ENCODE measurements around the gene CD36. TPM values are rescaled to one million over a fixed set of nuclear protein-coding genes. Genes with fewer than 3 reads are reported as not detected.

The CD36 gene
- total and polyA plus RNA-seq, 2 of the 8 experiments (the other 6 are each of a cell fraction or from before 2014, with no cell fraction given) = 0.33 to 0.60 TPM

- 84% methylated on average over 2 of the region's 2 CpGs; no CpG with 5 or more reads in 1 of the 2 experiments for WGBS, 2 experiments (ENCODE audit: extremely low coverage in 1 of 2, insufficient coverage in 1 of 2, insufficient read length in 1 of 2, insufficient replicate concordance in 2 of 2, low coverage in 1 of 2, low lambda C conversion rate in 2 of 2, missing lambda C conversion rate in 1 of 2)
- Histone ChIP-seq H4K8ac (ENCODE audit: extremely low read depth, insufficient read depth, low read length) (no peak overlapping the region), H2AFZ (ENCODE audit: low read length) (no peak overlapping the region), H3K4ac (replicated peaks; ENCODE audit: insufficient read length, low read depth, low read length) (no peak overlapping the region), H3K79me2 (ENCODE audit: control insufficient read depth in 1 of 2, insufficient read depth in 2 of 2, low read length in 2 of 2) (no peaks in the 10 kb centered on the region), H2BK15ac (ENCODE audit: low read length) (no peak overlapping the region), H4K20me1 (replicated peaks in 1 of 2; ENCODE audit: control insufficient read depth in 1 of 2, insufficient read depth in 2 of 2, low read length in 2 of 2) (no peaks in the 10 kb centered on the region), H3K4me2 (ENCODE audit: insufficient read depth in 1 of 2, low read depth in 2 of 2, low read length in 2 of 2) (no peak overlapping the region), H3K23ac (ENCODE audit: insufficient read length) (no peak overlapping the region), H2BK20ac (ENCODE audit: low read length) (no peak overlapping the region), H3K23me2 (ENCODE audit: low read depth, low read length) (no peaks in the 10 kb centered on the region), H4K5ac (ENCODE audit: insufficient read length, low read depth, low read length) (no peak overlapping the region), H3K27me3 (replicated peaks in 1 of 4; ENCODE audit: control insufficient read depth in 3 of 4, extremely low read depth in 1 of 4, insufficient read depth in 3 of 4, low read length in 3 of 4) (no peaks in the 10 kb centered on the region), H3K18ac (ENCODE audit: extremely low read depth, low read length) (no peak overlapping the region), H2AK5ac (ENCODE audit: low read depth, low read length) (no peak overlapping the region), H3K4me1 (replicated peaks in 1 of 4; ENCODE audit: control insufficient read depth in 3 of 4, insufficient read depth in 4 of 4, low read length in 3 of 4) (0 out of 7 replicates have a peak, but pooled peaks cover 0 to 2% (median 0%) of the 10 kb centered on the region in 4 experiments), H3K79me1 (ENCODE audit: low read depth, low read length) (no peaks in the 10 kb centered on the region), H3K27ac (ENCODE audit: low read depth, low read length) (no peak overlapping the region), H3K14ac (ENCODE audit: insufficient read length) (no peak overlapping the region), H3K9ac (replicated peaks in 1 of 4; ENCODE audit: extremely low read depth in 1 of 4, low read depth in 3 of 4, low read length in 3 of 4) (no peak overlapping the region), H4K91ac (replicated peaks; ENCODE audit: insufficient read length, low read length) (no peak overlapping the region), H3K9me3 (ENCODE audit: insufficient read depth in 2 of 2, low read depth in 1 of 2, low read length in 1 of 2) (no peaks in the 10 kb centered on the region), H2BK120ac (replicated peaks; ENCODE audit: low read depth, low read length) (no peak overlapping the region), H2BK5ac (ENCODE audit: low read depth, low read length) (no peak overlapping the region), H2BK12ac (ENCODE audit: low read depth, low read length) (no peak overlapping the region), H3K36me3 (ENCODE audit: control insufficient read depth in 2 of 4, insufficient read depth in 4 of 4, low read length in 3 of 4) (no peaks in the 10 kb centered on the region), H3K56ac (replicated peaks; ENCODE audit: insufficient read length, low read depth, low read length) (no peak overlapping the region), H3K4me3 (ENCODE audit: extremely low read depth in 1 of 4, insufficient read depth in 2 of 4, low read depth in 3 of 4, low read length in 4 of 4) (no peak overlapping the region)
- POLR2A ChIA-PET (ENCODE audit: partially characterized antibody) = no interaction called here
- CTCF ChIA-PET (ENCODE audit: partially characterized antibody) = interaction anchor here (1.1 kb wide), 1 partner anchor 10 kb away, joined by 6 read pairs; no protein-coding TSS in a partner anchor
- no peak for TF ChIP-seq CHD1 (IDR thresholded peaks at IDR 0.05; ENCODE audit: low read depth, low read length)
- no peak for TF ChIP-seq SP1 (IDR thresholded peaks at IDR 0.05; ENCODE audit: low read depth, low read length)
- no peak for TF ChIP-seq CTCF (IDR thresholded peaks at IDR 0.05; ENCODE audit: control extremely low read depth in 1 of 3, insufficient read depth in 1 of 3, low read depth in 1 of 3, low read length in 3 of 3)
- TF ChIP-seq SAP30 (IDR thresholded peaks at IDR 0.05; ENCODE audit: insufficient read depth, insufficient replicate concordance, low read length) = no peak
- TF ChIP-seq SP2 (IDR thresholded peaks at IDR 0.05; ENCODE audit: low read length) = no peak
- no peak for TF ChIP-seq MAFK (IDR thresholded peaks at IDR 0.05; ENCODE audit: low read depth, low read length)
- TF ChIP-seq BRCA1 (IDR thresholded peaks at IDR 0.05; ENCODE audit: low read depth, low read length) = no peak
- DNase-seq (ENCODE audit: low read depth in 1 of 2, low spot score in 2 of 2) (no peak), FAIRE-seq (no peak)
Measured at GRCh38 chr7:80705130-80705781, 66.8 kb downstream of the CD36 start.

Measured in H1 (cell line).